ENCODE data around the gene LHX4.

LHX4 gene

DNA sequence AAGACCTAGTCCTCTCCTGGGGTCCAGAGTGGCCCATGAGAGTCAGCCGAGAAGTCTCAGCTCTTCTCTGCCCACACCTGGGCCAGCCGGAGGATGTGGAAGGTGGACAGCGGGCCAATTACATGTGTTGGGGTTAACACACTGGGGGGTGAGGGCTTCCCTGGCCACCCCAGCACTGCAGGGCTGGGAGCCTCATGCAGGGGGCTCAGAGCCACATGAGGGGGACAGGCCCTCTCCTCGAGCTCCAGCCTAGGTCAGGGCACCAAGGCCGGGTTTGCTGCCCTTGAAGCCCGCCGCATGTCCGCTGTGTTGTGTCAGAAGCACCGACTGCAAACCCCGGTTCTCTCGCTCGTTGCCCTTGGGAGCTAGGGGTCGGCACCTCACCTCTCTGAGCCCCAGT, 30.5 kb downstream of the LHX4 start:
- FAIRE-seq, result no peak

DNA sequence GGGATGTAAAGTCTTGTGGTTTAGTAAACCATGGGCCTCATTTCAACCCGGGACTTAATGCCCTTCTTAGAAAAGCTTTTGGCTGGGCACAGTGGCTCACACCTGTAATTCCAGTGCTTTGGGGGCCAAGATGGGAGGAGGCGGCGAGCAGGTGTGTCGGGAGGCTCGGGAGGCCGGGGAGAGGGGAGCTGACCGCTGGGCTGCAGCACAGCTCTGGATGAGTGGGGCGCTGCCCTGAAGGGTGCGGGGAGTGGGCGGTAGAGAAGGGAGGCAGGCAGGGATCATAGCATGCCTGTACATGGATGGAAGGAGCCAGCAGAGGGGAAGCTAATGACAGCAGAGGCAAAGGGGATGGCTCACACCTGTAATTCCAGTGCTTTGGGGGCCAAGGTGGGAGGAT, 31.0 kb downstream of the LHX4 start:
- no peak for FAIRE-seq

DNA sequence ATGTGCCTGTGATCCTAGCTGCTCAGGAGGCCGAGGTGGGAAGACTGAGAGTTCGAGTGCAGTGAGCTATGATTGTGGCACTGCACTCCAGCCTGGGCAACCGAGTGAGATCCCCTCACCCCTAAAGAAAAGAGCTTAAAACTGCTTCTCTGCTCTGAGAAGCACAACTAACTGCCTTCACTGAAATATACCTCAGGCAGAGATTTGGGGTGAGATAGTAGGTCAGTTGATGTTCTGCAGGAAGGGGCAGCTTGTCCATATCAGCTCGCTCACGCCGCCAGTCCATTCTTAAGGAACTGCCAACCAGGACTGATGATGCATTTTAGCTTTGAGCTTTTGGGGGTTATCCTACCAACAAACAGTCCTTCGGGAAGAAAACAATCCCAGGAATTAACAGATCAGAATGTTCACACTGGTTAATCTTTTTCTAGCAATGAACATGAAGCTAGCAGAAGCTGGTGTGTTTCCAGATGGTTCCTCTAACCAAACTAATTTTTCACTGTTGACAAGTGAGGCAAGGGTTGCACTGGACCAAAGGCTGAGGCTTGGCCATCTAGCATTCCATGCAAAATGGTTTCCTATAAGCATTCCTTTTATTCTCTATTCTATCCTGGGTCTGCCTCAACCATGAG, 31.6 kb downstream of the LHX4 start:
- no peak for FAIRE-seq

DNA sequence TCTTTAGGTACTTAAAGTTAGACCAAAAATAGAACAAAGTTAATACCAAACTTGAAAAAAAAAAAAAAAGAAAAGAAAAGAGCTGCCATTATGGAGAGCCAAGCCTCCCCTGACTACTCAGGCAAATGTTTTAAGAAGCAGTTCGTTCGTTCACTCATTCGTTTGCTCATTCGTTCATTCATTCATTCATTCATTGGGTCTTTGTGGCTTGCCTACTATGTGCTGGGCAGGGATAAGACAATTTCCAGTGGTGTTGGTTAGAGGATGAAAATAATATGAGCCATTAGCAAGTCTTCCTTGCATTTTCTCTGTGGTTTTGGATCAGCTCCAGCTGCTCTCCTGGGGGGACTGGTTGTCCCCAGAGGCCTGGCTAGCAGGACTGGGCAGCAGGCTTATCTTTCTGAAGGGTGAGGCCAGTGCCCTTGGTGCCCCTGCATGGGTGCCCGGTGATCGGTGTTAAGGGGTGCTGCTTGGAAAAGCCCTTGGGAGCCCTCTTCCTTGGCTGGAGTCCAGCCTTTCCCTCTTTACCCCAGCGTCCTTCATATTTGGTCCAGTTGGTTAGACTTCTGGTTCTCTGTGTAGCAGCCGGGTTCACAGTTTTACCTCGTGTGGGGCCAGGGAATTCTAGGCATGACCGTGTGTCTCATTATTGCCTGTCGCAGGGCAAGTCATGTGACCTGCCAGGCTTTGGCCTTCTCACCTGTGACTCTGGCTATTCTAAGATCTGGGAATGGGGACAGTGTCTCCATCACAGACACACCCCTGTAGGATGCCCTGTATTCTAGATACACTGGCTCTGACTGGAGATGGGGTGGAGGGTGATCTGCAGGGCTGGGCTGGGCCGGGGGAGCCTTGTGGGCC, 32.8 kb downstream of the LHX4 start:
- no peak for FAIRE-seq

DNA sequence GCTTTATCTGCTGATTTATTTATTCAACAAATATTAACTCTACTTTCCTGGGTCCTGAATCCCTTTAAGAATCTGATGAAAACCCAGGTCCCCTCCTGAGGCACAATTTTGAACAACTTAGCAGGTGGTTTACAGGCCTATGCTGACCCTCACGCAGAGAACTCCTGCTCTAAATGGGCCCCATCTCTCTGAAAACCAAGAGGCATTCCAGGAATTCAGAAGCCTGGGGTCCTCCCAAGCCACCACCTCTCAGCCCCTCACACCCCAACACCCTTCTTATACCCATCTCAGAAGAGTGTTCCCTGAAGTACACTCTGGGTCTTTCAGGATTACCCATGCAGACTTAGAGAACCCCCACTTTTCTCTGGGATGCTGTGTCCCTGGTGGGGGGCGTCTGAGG, 34.5 kb downstream of the LHX4 start:
- FAIRE-seq, result no peak

DNA sequence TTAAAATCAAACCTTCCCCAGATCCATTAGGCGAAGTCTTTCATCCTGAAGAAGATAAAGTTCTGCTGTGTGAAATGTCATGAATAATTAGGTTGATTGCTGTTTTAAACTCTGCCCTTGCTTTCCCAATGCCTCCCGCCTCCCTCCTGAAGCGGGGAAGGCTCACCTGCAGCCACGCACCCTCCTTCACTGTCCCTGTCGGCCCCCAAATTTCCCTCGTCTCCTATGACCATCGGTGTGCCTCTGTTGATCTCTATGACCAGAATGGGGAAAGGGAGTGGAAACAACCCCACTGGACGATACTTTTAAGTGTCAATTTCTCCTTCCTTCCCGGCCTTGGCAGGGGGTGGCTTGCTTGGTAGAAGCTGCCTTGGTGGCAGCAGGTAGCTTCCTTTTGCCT, 35.1 kb downstream of the LHX4 start:
- no peak for FAIRE-seq

DNA sequence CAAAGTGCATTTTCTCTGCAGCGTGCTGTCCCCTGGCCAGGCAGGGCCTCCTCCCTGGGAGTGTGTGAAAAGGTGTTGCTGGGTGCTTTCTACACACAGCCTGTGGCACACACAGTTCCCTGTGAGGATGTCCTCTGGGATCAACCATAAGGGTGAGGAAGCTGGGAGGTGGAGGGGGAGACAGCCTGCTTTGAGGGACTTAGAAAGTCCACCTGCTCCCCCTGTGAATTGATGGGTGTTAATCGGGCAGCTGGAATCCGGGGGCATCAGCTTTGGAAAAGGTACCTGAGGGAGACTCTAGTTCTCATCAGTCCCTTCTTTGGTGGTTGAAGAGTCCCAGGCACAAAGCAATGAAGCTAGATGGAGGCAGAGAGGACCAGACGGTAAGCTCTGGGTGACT, 35.8 kb downstream of the LHX4 start:
- FAIRE-seq, result no peak

DNA sequence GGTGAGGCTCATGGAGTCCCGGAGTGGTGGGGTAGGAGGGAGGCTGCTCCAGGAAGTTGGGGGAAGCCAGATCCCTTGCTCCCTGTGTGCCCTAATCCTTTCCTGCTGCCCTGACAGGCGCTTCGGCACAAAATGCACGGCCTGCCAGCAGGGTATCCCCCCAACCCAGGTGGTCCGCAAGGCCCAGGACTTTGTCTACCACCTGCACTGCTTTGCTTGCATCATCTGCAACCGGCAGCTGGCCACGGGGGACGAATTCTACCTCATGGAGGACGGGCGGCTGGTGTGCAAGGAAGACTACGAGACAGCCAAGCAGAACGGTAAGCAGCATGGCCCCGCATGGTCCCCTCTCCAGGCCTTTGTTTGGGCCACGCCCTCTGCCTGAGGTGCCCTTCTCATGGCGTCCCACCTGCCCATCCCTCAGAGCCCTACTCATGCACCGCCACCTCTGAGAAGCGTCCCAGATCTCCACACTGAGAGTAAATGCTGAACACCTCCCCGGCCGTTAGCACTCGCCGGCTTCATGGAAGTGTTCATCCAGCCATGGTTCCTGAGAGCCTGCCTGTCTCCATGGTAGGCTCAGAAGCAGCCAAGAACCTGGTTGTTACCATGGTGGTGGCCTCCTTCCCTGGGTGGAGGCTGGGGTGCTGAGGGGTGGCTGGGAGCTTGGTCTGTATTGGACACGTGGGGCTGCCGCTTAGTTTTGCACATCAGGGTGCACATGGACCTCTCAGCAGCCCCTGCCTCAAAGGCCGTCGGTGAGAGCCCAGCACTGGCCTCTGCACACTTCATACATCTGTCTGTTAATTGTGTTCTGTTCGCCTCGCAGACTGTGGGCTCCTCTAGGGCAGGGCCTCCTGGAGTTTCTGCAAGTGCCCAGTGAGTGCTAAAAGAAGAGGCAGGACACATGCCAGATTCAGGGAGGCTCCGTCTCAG, 36.5 kb downstream of the LHX4 start:
- no peak for FAIRE-seq

DNA sequence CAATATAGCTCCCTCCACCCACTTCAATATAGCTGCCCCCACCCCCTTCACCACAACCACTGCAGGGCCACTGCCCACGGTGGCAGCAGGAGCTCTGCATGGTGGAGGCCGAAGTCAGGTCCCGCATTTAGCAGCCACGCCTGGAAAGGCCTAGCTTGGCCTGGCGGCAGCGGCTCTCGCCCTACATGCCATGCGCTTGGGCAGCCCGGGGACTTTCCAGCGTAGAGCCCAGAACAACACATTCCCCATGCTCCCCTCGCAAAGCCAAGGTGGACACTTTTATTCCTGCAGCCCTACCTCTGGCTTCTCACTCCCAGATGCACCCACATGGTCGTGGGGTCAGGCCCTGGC, 37.1 kb downstream of the LHX4 start:
- no peak for FAIRE-seq

DNA sequence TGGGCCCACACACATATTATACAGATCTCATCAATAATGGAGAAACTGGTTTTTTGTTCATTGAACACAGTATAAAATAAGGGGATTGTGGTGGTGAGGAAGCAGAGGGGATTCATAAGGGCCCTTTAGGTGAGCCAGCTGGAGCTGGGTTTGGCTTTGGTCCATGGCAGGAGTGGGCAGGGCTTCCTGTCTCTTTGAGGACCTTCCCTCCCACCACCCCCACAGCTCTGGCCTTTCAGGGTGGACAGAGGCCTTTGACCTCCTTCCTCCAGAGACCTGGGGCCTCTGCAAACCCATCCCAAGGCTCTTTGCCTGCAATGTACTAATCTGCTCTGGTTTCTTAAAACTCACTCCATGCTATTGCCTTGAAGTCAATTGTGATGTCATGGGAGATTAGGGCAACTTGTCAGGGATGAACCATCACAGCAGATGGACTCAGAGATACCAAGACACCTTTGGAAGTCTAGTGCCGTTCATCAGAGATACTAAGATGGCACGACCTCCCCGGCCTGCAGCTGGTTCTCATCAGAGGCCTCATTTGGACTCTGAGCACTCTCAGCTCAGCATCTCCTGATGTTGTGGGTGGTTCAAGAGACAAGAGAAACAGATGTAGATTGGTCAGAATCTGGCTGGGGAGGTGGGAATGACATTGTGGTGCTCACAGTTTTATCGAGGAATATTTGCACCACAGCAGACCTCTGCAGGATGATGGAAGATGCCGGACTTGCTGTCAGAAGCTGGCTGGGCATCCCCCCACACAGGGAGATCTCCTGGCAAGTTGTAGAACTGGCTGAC, 37.9 kb downstream of the LHX4 start:
- FAIRE-seq, result no peak

DNA sequence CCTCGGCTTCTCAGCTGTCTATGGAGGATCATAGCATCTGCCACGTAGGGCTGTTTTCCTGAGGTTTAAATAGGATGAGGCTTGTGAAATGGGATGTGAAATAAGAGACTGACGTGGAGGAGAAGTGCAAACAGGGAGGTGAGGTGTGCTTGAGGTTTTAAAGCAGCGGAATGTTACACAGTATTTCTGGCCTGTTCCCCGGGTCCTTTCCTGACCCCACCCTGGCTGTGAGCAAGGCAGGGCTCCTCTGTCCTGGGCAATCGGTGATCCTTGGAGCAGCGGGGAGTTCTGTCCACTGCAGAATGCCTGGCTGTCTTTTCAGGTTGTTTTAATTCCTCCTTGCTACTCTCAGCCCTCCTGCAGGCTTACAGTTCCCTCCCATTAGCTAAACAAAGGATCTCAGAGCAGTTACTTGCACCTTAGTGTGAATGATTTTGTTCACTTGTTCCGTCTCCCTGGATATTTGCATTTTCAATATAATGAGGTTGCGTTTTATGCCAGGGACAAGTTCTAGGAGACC, 38.6 kb downstream of the LHX4 start:
- FAIRE-seq, result no peak

DNA sequence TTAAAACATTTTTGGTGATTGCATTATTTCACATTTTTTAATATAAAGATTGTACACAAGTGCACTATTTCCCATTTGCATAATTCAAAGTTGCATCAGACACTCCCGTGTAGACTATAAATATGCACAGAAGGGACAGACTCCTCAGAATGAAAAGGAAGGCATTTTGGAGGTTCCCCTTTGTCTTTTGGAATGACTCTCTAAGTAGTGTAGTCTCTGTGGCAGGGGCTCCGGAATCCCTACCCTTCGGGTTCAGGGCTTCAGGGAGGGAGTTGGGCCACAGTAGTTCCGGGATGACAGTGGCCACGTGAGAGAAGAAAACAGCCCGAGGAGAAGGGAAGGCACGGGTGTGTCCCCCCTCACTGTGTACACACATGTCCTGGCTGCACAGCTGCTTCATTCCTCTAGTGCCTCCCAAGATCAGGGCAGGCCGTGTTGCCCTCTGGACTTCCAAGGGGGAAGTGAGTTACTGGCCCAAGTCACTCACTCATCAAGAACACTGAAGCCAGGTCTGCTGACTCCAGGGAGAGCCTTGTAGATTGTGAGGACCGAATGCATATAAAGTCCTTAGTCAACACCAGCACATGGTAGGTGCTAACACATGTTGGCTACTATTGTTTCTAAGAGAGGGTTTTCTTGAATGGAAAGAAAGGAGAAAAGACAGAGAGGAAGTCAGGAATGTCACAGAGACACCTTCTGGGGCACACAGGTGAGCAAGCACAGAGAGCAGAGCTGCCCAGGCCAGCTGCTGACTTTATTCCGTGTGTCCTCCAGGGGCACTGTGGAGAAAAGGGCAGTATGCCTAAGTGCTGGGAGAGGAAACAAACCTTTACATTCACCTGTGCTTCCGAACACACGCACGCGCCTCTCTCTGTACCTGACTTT, 39.8 kb downstream of the LHX4 start:
- no peak for FAIRE-seq

DNA sequence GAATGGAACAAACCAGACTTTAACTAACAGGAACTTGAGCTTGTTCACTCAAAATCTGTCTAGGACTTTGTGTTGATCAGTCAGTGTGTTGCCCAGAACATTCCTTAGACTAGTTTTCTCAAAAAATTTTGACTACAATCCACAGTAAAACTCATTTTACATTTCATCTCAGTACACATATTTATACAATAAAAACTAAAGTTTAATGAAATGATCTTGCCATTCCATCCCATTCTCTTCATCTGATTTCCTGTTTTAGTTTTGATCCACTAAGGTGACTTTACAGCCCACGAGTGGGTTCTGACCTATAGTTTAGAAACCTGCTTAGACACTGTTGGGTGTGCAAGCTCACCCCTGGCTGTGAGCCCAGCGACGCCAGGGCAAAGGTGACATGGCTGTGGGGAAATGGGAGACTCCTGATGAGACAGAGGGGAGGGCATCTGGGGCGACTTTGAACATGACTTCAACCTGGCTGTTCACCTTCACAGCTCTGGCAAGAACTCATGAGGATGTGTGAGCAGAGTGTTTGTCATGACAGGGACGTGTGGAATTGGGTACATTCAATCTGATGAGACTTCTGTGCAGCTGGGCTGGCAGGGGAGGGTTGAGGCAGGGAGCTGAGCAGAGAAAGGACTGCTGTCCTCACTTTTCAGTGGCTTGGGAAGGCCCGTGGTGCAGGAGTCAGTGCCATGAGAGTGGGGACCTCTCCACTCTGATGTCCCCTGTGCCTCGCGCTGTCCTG, 40.6 kb downstream of the LHX4 start:
- FAIRE-seq, result no peak

DNA sequence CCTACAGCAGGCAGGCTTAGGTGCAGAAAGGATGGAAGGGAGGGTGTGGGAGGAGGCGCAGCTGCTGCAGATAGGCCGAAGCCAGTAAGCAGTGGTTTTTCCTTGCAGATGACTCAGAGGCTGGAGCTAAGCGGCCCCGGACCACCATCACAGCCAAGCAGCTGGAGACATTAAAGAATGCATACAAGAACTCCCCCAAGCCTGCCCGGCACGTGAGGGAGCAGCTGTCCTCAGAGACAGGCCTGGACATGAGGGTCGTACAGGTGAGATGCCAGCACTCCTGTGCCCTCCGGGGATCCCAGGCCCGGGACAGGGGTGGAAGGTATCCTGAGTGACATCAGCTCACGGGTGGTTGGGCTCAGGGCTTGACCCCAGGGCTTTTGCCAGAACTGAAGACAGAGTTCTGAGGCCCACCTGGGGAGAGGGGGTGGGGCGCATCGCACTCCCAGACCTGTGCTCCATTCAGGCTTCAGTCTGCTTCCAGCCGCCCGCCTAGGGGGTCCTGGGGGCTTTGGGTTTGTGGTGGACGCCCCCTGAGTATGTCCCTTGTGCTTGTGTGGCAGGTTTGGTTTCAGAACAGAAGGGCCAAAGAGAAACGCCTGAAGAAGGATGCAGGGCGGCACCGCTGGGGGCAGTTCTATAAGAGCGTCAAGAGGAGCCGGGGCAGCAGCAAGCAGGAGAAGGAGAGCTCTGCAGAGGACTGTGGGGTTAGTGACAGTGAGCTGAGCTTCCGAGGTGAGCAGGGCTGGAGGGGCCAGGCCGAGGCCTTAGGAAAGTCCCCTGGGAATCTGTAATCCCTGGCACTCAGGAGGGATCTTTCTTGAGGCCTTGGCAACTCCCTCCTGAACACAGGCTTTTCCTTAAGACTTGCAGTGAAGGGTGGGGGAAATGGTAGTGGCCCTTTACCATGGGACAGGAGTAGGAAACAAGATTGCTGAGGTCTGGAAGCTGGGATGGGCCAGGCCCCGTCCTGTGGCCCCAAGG, 41.5 kb downstream of the LHX4 start:
- FAIRE-seq, result no peak

DNA sequence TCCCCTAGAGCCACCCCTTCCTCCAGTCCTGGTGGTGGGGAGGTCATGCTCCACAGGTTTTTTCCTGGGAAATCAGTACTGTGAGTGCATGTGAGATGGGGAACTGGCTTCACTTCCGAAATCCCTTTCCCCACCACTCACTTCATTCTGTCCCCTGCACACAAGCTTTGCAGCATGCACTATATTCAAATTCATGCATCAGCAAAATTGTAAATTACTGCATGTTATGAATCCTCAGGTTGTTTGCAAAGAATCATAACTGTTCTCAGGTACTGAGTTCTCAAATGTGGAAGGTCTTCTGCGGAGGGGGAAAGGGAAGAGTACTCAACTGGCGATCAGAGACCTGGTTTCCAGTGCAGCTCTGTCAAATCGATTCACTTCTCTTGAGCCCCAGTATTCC, 42.3 kb downstream of the LHX4 start:
- no peak for FAIRE-seq

DNA sequence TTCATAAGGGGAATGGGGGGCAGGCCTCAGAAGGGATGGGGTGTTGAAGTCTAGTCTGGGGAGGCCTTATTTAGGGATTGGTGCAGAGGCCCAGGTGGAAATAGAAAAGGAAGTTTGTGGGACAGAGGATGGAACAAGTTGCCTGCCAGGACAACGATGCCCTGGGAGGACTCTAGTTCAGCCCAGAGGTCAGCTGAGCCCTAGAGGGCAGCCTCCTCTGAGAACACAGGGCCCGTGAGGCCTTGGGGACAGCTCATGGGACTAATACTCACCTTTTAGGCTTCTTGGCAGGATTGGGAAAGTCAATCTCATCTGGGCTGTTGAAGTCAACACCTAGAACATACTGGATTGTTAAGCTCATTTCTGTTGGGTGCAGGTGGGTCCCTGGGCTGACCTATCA, 43.0 kb downstream of the LHX4 start:
- FAIRE-seq, result no peak

DNA sequence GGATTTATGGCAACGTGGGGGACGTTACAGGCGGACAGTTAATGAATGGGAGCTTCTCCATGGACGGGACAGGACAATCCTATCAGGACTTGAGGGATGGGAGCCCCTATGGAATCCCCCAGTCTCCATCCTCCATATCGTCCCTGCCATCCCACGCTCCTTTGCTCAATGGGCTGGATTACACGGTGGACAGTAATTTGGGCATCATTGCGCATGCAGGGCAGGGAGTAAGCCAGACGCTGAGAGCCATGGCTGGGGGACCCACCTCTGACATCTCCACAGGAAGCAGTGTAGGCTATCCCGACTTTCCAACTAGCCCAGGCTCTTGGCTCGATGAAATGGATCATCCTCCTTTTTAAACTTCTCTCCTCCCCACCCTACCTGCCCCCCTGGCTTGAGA, 44.2 kb downstream of the LHX4 start:
- no peak for FAIRE-seq

DNA sequence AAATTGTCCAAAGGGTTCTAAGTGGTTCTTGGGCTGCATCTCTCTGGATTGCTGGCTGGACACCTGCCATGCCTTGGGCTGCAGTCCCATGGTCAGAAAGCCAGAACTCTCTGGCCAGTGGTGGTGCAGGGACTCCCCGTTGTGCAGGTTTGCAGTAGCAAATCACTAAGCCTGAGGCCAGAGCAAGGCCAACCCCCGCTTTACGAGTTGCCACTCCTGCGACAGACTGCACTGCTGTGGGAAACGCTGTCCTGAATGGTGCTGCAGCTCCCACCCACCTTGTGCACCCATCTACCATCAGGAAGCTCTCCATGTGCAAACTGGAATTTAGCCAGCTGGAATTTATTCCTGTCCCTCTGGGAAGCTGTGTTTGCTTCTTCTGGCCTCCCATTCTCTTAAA, 45.7 kb downstream of the LHX4 start:
- FAIRE-seq, result no peak

DNA sequence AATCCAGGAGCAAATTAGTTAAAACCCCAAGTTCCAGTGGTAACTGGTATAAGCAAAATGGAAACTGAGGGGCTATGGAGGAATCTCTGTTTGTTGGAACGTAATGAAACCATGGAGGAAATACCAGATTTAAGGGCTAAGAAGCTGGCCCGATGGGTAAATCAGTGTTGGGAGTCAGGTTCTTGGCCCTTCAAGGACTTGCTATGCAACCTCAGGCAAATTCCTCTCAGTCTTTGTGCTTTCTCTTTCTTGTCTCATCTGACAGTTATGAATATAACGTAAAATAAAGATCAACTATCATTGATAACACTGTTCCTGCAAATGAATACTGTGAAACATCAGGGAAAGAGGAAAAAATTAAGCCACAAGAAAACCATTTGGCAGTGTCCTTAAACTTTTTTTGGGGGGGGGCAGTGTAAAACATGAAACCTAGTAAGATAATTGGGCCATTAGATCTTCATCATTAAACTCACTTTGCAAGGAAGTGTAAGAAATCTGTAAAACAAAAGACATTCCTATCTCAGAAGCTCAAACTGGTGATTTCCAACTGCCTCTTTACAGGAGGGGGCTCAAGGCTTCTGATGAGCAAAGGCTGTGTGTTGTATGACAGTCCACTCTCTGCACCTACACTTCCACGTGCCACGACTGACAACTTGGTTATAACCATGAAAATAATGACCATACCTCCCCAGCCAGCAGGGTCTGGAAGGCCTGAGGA, 47.6 kb downstream of the LHX4 start:
- FAIRE-seq, result no peak
